Caco-2 (cell line): Measurements from ENCODE around the gene TMEM187. TPM values are rescaled to one million over a fixed set of nuclear protein-coding genes. Genes with fewer than 3 reads are reported as not detected.

Experiments used
- BruUV-seq: library from RNA; stranded (reverse); fragments of 400-500 nt; replicated peaks from 2 replicates; lab custom pipeline; 2021; lab: Mats Ljungman, UMichigan
- CTCF ChIA-PET: fragments of 300-600 bp; sonication (Branson Sonifier 250); formaldehyde crosslinking; loops from one replicate; lab custom pipeline; 2022; ENCODE audit warnings: antibody characterized with exemption; lab: Charles Lee
- POLR2A ChIA-PET: fragments of 300-600 bp; sonication (Branson Sonifier 250); formaldehyde crosslinking; loops from one replicate; lab custom pipeline; 2022; ENCODE audit warnings: antibody characterized with exemption; lab: Charles Lee
- DNase-seq, 2 experiments: peaks; one replicate each; pipeline versions ENCODE4 v3.0.0 to v3.0.0-alpha.2; 2020 to 2022
- H3K27me3 ChIP-seq: replicated peaks from 2 replicates; pipeline ENCODE4 v1.6.0; 2011; ENCODE audit warnings: low read length; ENCODE audit not compliant: control insufficient read depth, insufficient read depth
- H3K36me3 ChIP-seq: 2 replicates; pipeline ENCODE4 v1.5.1; 2011; ENCODE audit warnings: low read length; ENCODE audit not compliant: control insufficient read depth, insufficient read depth
- H3K4me1 ChIP-seq: fragments of 250-450 bp; sonication (Bioruptor Pico); 2 replicates; pipeline ENCODE4 v1.5.1; 2020; ENCODE audit warnings: mild to moderate bottlenecking
- H3K4me3 ChIP-seq: 2 replicates; pipeline ENCODE4 v1.5.1; 2011; ENCODE audit warnings: low read depth, mild to moderate bottlenecking, control low read depth, low read length
- H3K9me3 ChIP-seq: fragments of 250-450 bp; sonication (Bioruptor Pico); 2 replicates; pipeline ENCODE4 v1.5.1; 2020; ENCODE audit warnings: mild to moderate bottlenecking, moderate library complexity
- H3K27ac Mint-ChIP-seq: one replicate; pipeline ENCODE4 v1.8.0; 2022; ENCODE audit warnings: mixed read lengths; ENCODE audit not compliant: unreplicated experiment
- H3K27me3 Mint-ChIP-seq: one replicate; pipeline ENCODE4 v1.8.0; 2022; ENCODE audit warnings: mixed read lengths; ENCODE audit not compliant: insufficient read depth, unreplicated experiment
- H3K36me3 Mint-ChIP-seq: one replicate; pipeline ENCODE4 v1.8.0; 2022; ENCODE audit warnings: mild to moderate bottlenecking, mixed read lengths; ENCODE audit not compliant: insufficient read depth, unreplicated experiment
- H3K4me1 Mint-ChIP-seq: one replicate; pipeline ENCODE4 v1.8.0; 2022; ENCODE audit warnings: low read depth, mixed read lengths; ENCODE audit not compliant: unreplicated experiment
- H3K4me3 Mint-ChIP-seq: one replicate; pipeline ENCODE4 v1.8.0; 2022; ENCODE audit warnings: mild to moderate bottlenecking, moderate library complexity, mixed read lengths; ENCODE audit not compliant: unreplicated experiment
- H3K9me3 Mint-ChIP-seq: one replicate; pipeline ENCODE4 v1.8.0; 2022; ENCODE audit warnings: mixed read lengths; ENCODE audit not compliant: unreplicated experiment
- CTCF ChIP-seq, 2 experiments: fragments of 200-600 bp in 1 of 2; IDR thresholded peaks; 1 replicate in 1 of 2; 2 replicates in 1 of 2; pipeline versions ENCODE4 v1.5.1 to v1.8.0; 2011 to 2022; ENCODE audit warnings: antibody characterized with exemption in 1 of 2, control low read depth in 1 of 2, inconsistent platforms in 1 of 2, low read depth in 1 of 2, low read length in 1 of 2, mild to moderate bottlenecking in 1 of 2, moderate library complexity in 1 of 2; ENCODE audit not compliant: insufficient read depth in 1 of 2, severe bottlenecking in 1 of 2, unreplicated experiment in 1 of 2
- intact Hi-C: fragments of 100-400 bp; cut with micrococcal nuclease; formaldehyde crosslinking; loops from one replicate; pipeline ENCODE4 v1.10.0; 2022; ENCODE audit not compliant: unreplicated experiment
- total RNA-seq: library from RNA; stranded (reverse); gene quantifications from 2 replicates; pipeline ENCODE4 v1.2.3, GENCODE V29; 2022

The TMEM187 gene
- total RNA-seq, 1 experiment from 2014 or later: 4.9 TPM

GRCh38 chrX:153970357-153971123 is 2.0 kb upstream of the TMEM187 start:
- H3K4me3 ChIP-seq: peak overlapping the region; percentile 73
- peak overlapping the region; percentile 98 for H3K4me3 Mint-ChIP-seq
- POLR2A ChIA-PET: interaction anchor here (0.5 to 1.4 kb wide), 5 partner anchors 42 to 176 kb away, joined by 3 to 4 read pairs (median 3); partner anchors contain the start of genes IDH3G and SSR4
- H3K4me1 Mint-ChIP-seq: peaks cover 8% of the 10 kb centered on the region
- H3K27me3 ChIP-seq: no peaks in the 10 kb centered on the region
- TSS peak; percentile 43 for BruUV-seq
- intact Hi-C loops: loop anchor here (10.0 kb wide), 1 partner anchor 404 kb away; the partner anchor contains the start of genes EMD and FLNA
- peaks cover 35% of the 10 kb centered on the region for H3K36me3 Mint-ChIP-seq
- H3K27me3 Mint-ChIP-seq: no peaks in the 10 kb centered on the region
- H3K36me3 ChIP-seq: no peaks in the 10 kb centered on the region; the same call in 1 of the 2 replicates
- peak overlapping the region; percentile 100 for H3K27ac Mint-ChIP-seq
- TF ChIP-seq CTCF (IDR thresholded peaks at IDR 0.05; ENCODE audit: insufficient read depth in 1 of 2, low read depth in 1 of 2, low read length in 1 of 2, severe bottlenecking in 1 of 2, unreplicated experiment in 1 of 2): no peak
- no peaks in the 10 kb centered on the region for H3K9me3 Mint-ChIP-seq
- 0 out of 2 replicates have a peak, but pooled peaks cover 8% of the 10 kb centered on the region for H3K4me1 ChIP-seq
- CTCF ChIA-PET: no interaction called here
- no peak for DNase-seq
- no peaks in the 10 kb centered on the region for H3K9me3 ChIP-seq

GRCh38 chrX:153971124-153971449 is 1.5 kb upstream of the TMEM187 start:
- CTCF ChIA-PET: no interaction called here
- Histone ChIP-seq H3K27me3 (no peaks in the 10 kb centered on the region), H3K4me1 (0 out of 2 replicates have a peak, but pooled peaks cover 8% of the 10 kb centered on the region), H3K9me3 (no peaks in the 10 kb centered on the region), H3K36me3 (no peaks in the 10 kb centered on the region; the same call in 1 of the 2 replicates), H3K4me3 (peak overlapping the region; percentile 73)
- Mint-ChIP-seq H3K4me3 (peak overlapping the region; percentile 98), H3K4me1 (peaks cover 8% of the 10 kb centered on the region), H3K27ac (peak overlapping the region; percentile 100), H3K9me3 (no peaks in the 10 kb centered on the region), H3K36me3 (peaks cover 35% of the 10 kb centered on the region), H3K27me3 (no peaks in the 10 kb centered on the region)
- intact Hi-C loops: loop anchor here (10.0 kb wide), 1 partner anchor 404 kb away; the partner anchor contains the start of genes EMD and FLNA
- no TSS peak for BruUV-seq
- POLR2A ChIA-PET: interaction anchor here (0.5 to 1.4 kb wide), 5 partner anchors 43 to 177 kb away, joined by 3 to 4 read pairs (median 3); partner anchors contain the start of genes IDH3G and SSR4
- no peak for TF ChIP-seq CTCF (IDR thresholded peaks at IDR 0.05; ENCODE audit: insufficient read depth in 1 of 2, low read depth in 1 of 2, low read length in 1 of 2, severe bottlenecking in 1 of 2, unreplicated experiment in 1 of 2)
- DNase-seq: peak; percentile 80 to 83
